ENCODE data around the gene MAPK1.
"Not testable (repeated sequence)": the region's sequence is repeated elsewhere in the genome, so short reads cannot be mapped to it uniquely, and the experiment has no call there.

MAPK1 gene

GRCh38 chr22:21744917-21745316 lies 122.5 kb downstream of the MAPK1 start:
- DNase-seq, result not testable (repeated sequence)

- DNase-seq, result no peak
These were observed 125.7 kb downstream of the MAPK1 start for GRCh38 chr22:21741790-21742189.

GRCh38 chr22:21741059-21741458 lies 126.4 kb downstream of the MAPK1 start:
- no peak for DNase-seq

- DNase-seq, result no peak
These were observed 127.5 kb downstream of the MAPK1 start for GRCh38 chr22:21739828-21740377.

- no peak for DNase-seq
These were observed 128.5 kb downstream of the MAPK1 start for GRCh38 chr22:21738966-21739365.

DNA sequence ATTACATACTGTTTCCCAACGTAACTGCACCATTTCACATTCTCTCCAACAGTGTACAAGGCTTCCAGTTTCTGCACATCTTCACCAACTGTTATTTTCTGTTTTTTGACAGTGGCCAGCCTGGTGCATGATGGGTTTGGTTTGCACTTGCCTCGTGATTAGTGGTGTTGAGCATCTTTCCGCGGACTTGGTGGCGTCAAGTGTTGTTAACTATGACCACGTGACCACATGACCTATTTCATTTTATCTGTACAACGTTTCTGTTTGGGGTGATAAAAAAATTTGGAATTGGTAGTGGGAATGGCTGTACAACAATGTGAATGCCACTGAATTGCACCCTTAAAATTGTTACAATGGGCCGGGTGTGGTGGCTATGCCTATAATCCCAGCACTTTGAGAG lies 129.4 kb downstream of the MAPK1 start:
- DNase-seq, result no peak

GRCh38 chr22:21736948-21737347 lies 130.5 kb downstream of the MAPK1 start:
- DNase-seq, result no peak

- DNase-seq, result no peak
These were observed 131.3 kb downstream of the MAPK1 start for GRCh38 chr22:21736084-21736642.

DNA sequence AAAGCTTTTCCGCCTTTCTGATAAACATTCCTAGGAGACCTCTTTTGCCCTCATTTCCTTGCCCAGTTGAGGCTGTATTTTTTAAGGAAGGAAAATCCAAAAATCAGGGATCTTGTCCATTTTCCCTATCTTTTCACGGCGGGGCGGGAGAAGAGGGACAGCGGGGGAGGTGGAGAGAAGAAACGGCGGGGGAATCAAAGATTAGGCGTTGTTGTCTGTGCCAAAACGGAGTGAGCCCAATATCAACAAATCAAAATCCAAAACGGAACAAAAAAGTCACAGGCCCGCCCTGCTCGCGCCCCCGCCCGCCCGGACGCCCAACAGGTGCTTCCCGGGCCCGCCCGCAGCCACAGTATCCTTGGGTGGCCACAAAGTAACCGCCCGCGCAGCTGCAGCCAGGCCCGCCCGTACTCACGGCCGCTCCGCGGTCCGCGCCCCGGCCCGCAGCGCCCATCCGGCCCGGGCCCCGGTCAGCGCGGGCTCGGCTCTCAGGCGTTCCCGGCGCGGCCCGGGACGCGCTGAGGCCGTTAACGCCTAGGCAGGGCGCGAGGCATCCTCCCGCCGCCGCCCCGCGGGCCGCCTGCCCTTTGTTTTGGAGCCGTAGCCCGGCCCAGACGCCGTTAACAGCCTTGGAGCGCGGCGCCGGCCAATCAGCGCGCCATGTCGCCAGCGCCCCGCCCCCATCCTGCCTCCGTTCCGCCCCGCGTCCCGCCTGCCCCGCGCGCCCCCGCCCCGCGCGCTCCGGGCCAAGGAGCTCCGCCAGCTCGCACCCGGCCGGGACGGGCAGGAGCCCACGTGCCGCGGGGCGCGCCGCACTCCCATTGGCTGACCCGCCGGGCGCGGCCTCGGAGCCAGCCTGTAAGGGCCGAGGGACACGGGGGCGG lies 132.0 kb downstream of the MAPK1 start, which contains the start of gene YPEL1:
Gene YPEL1, minus strand, starts transcription at position 595 of the 884 bp plus-strand sequence. CDS start 25,050 bp downstream, outside the sequence.
- DNase-seq, result peak; percentile 94

DNA sequence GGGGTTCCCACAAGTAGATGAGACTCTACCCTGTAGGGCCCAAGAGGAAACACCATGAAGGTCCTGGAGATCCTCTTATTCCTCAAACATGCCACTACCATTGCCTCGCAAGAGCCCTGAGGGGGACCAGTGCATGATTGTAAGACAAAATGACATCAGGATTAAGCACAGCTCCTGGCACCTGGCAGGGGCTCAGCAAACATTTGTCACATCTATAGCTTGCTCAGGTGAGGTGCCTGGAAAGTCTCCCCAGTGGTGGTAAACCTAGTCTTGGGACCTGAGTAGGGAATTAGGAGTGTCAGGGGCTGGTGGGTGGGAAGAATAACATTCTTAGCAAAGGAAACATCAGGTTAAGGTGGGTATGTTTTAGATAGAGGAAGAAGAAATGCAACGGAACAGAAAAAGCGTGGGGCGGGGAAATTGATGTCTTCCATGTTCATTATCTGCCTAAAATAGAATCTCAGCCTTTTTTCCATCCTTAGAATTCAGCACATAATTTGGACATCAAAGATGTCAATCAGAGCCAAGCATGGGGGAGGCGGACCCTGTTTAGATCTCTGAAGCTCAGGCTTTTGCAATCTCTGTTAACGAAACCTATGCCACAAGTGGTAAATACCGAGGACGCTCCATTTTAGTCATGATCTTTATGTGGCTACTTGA lies 132.8 kb downstream of the MAPK1 start:
- peak; percentile 18 for DNase-seq

- DNase-seq, result no peak
These were observed 135.9 kb downstream of the MAPK1 start for GRCh38 chr22:21731503-21731902.

- no peak for DNase-seq
These were observed 136.7 kb downstream of the MAPK1 start for GRCh38 chr22:21730535-21731308.

GRCh38 chr22:21729184-21729583 lies 138.3 kb downstream of the MAPK1 start:
- not testable (repeated sequence) for DNase-seq

DNA sequence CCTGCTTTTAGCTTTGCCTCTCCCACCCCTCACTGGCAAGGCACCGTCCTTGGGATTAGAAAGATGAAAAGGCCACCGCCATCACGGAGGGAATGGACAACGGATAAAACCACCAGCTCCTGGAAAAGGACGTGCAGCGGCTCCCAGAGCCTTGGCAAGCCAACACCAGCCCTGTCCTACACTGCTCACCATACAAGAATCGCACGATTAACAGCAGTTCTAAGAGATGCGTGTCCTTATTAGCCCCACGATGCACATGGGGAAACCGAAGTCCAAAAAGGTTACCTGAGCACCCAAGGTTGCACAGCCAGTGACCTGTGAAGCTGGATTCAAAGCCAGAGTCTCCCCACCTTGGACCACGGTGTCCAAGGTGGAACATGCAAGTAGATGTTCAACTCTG lies 139.2 kb downstream of the MAPK1 start:
- no peak for DNase-seq

DNA sequence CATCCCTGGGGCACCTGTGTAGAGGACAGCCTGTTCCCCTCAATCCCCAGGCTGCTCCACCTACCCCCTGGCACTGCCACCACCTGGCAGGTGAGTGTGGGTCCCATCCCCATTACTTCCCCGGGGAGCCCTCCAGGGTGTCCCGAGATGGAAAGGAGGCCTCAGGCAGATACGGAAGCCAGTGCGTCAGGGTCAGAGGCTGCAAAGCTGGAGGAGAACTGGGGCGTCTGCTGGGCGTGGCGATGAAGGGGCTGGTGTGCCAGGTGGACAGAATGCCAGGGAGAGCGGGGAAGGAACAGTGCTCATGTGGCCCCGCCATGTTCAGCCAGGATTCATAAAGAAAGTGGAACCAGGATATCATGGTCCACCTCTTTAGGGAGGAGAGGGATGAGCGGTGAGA lies 139.7 kb downstream of the MAPK1 start:
- DNase-seq, result no peak

DNA sequence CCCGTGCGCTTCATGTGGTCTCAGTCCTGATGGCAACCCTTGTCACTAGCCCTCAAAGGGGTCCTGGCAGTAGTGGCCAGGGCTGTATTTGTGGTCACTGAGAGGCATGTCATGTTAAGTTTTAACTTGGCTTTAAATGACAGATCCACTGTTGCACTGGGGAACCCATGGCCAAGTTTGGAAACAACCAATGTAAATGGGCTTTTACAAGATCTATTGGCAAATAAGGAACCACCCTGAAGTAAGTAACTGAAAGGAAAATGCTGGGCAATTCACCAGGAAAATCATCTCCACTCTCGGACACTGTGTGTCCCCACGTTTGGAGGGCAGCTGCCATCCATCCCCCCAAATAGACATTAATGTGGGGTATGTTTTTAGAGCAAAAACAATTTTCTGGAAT lies 140.3 kb downstream of the MAPK1 start:
- no peak for DNase-seq

DNA sequence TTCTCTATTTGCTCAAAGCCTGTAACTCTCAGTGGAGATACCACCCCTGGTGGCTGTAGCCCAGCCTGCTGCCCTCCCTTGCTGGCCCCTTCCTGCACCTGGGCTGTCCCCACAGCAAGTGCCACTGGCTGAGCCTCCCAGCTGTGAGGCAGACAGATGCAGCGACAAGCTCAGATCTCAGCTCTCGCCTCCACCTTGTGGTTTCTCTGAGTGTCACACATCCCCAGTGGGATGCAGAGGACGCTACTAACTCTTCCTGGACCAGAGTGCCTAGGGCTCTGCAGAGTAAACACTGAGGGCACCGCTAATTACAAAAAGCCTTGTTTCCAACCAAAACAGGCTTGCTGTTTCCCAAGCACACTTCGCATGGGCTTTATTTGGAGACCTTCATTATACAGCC lies 140.8 kb downstream of the MAPK1 start:
- peak; percentile 63 for DNase-seq

DNA sequence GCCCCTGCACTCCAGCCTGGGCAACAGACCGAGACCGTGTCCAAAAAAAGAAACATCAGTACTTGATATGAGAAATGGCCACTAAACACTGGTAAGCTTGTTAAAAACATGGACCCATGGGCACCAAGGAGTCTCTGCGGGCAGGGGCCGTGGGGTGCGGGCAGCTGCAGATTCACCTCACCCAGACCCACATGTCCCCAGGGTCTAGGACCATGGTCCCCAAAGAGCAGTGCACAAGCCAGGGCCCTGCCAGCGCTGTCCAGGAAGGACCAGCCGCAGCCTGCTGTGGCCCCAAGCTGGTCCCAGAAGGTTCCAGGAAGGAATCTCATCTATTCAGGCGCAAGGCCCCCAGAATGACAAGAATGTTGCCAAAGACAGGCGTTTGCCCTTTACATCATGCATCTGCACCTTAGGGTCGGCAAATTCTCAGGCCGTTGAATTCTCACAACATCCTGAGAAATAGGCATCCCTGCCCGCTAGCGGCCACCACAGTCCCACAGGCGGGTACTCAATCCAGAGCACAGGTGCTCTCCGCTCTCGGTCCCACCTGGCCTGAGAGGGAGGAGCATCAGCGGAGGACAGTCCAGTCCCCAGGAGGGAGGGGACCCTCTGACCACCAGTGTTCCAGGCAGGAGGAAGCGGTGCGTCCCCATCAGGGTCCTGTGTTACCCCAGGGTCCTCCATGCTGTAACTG lies 141.3 kb downstream of the MAPK1 start:
- DNase-seq, result no peak

DNA sequence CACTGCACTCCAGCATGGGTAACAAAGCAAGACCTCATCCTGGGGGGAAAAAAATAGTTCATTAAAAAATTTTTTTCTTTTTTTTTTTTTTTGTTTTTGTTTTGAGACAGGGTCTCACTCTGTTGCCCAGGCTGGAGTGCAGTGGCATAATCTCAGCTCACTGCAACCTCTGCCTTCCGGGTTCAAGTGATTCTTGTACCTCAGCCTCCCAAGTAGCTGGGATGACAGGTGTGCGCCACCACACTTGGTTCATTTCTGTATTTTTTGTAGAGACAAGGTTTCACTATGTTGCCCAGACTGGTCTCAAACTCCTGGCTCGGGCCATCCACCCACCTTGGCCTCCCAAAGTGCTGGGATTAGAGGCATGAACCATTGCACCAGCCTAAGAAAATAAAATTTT lies 142.9 kb downstream of the MAPK1 start:
- DNase-seq, result not testable (repeated sequence)

- not testable (repeated sequence) for DNase-seq
These were observed 146.1 kb downstream of the MAPK1 start for GRCh38 chr22:21721195-21721852.

GRCh38 chr22:21720191-21720859 lies 147.1 kb downstream of the MAPK1 start:
- not testable (repeated sequence) for DNase-seq

Data from activated CD4-positive, alpha-beta T cell treated with anti-CD3 and anti-CD28 coated beads for 48 hours (primary cell).